ENCODE data around the gene GIGYF2. TPM values are rescaled to one million over a fixed set of nuclear protein-coding genes. Genes with fewer than 3 reads are reported as not detected.
A peak's percentile ranks its signal among the peaks of the same experiment; 100 is the strongest.

The GIGYF2 gene
- total and polyA plus RNA-seq, 2 of the 13 experiments (the other 11 are each of a cell fraction or from before 2014, with no cell fraction given), result 44.9 to 73.5 TPM

DNA sequence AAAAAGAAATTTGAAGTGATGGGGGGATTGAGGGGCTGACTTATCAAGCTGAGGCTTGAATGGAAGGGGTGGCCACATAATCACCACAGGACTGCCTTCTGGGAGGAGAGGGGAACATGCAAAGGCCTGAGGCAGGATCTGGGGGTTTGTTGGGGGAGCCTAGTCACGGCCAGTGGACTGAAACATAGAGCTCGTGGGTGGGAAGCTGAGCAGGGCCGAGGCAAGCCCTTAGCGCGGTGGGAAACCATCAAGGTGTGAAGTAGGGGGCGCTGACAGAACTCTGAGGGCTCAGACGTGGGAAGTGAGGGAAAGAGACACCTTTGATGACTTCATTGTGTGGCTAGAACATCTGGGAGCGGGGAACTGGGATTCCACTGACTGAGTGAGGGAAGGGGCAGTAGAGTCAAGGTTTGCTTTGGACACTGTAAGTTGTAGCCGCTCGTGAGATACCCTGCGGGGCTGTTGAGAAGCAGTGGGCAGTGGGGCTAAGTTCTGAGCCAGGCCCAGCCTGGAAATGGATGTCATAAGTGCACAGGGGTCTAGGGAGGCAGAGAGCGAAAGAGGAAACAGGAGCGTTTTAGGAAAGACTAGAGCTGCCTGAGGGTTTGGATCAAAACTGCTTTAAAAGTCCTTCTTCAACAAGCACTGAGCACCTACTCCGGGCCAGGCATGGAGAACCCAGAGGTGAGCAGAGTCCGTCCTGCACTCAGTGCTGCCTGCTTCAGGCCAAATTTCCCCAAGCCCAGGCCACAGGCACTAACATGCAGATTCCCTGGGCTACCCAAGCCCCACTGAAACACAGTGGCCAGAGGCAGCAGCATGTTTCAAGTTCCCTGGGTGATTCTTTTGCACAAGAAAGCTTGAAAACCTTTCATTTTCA lies 172.2 kb downstream of the GIGYF2 start (continued):
- TF ChIP-seq, protein P1, sequence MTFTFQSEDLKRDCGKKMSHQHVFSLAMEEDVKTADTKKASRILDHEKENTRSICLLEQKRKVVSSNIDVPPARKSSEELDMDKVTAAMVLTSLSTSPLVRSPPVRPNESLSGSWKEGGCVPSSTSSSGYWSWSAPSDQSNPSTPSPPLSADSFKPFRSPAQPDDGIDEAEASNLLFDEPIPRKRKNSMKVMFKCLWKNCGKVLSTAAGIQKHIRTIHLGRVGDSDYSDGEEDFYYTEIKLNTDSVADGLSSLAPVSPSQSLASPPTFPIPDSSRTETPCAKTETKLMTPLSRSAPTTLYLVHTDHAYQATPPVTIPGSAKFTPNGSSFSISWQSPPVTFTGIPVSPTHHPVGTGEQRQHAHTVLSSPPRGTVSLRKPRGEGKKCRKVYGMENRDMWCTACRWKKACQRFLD (CRISPR knock-in tag; IDR thresholded peaks at IDR 0.05; ENCODE audit: borderline replicate concordance), result no peak
- TF ChIP-seq JARID2 (CRISPR knock-in tag; IDR thresholded peaks at IDR 0.05; ENCODE audit: insufficient replicate concordance), result no peak
- 0 out of 2 replicates have a peak, but pooled peaks have one; percentile 28 for TF ChIP-seq ZNF124 (CRISPR knock-in tag; IDR thresholded peaks at IDR 0.05)
- no peak for TF ChIP-seq WIZ (CRISPR knock-in tag; IDR thresholded peaks at IDR 0.05)
- TF ChIP-seq, protein P2, sequence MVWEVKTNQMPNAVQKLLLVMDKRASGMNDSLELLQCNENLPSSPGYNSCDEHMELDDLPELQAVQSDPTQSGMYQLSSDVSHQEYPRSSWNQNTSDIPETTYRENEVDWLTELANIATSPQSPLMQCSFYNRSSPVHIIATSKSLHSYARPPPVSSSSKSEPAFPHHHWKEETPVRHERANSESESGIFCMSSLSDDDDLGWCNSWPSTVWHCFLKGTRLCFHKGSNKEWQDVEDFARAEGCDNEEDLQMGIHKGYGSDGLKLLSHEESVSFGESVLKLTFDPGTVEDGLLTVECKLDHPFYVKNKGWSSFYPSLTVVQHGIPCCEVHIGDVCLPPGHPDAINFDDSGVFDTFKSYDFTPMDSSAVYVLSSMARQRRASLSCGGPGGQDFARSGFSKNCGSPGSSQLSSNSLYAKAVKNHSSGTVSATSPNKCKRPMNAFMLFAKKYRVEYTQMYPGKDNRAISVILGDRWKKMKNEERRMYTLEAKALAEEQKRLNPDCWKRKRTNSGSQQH (CRISPR knock-in tag; IDR thresholded peaks at IDR 0.05; ENCODE audit: low read depth), result 0 out of 2 replicates have a peak, but pooled peaks have one; percentile 23
- TF ChIP-seq, protein P3, sequence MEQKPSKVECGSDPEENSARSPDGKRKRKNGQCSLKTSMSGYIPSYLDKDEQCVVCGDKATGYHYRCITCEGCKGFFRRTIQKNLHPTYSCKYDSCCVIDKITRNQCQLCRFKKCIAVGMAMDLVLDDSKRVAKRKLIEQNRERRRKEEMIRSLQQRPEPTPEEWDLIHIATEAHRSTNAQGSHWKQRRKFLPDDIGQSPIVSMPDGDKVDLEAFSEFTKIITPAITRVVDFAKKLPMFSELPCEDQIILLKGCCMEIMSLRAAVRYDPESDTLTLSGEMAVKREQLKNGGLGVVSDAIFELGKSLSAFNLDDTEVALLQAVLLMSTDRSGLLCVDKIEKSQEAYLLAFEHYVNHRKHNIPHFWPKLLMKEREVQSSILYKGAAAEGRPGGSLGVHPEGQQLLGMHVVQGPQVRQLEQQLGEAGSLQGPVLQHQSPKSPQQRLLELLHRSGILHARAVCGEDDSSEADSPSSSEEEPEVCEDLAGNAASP (CRISPR knock-in tag; IDR thresholded peaks at IDR 0.05; ENCODE audit: borderline replicate concordance), result peak; percentile 5; the same call in 1 of the 2 replicates
- no peak for TF ChIP-seq MEIS1 (CRISPR knock-in tag; IDR thresholded peaks at IDR 0.05; ENCODE audit: borderline replicate concordance)
- peak; percentile 46; the same call in 1 of the 2 replicates for TF ChIP-seq ETV6 (CRISPR knock-in tag; conservative IDR thresholded peaks at IDR 0.05)
- no peak for TF ChIP-seq HDAC6 (IDR thresholded peaks at IDR 0.05; ENCODE audit: low read depth, low read length)
- 0 out of 2 replicates have a peak, but pooled peaks have one; percentile 15 for TF ChIP-seq GATAD1 (CRISPR knock-in tag; IDR thresholded peaks at IDR 0.05)
- no peak for TF ChIP-seq GPN1 (CRISPR knock-in tag; IDR thresholded peaks at IDR 0.05; ENCODE audit: borderline replicate concordance)
- TF ChIP-seq ZNF292 (CRISPR knock-in tag; IDR thresholded peaks at IDR 0.05; ENCODE audit: borderline replicate concordance, low read depth), result peak; percentile 42; the same call in 1 of the 2 replicates
- no peak for TF ChIP-seq IKZF4 (CRISPR knock-in tag; IDR thresholded peaks at IDR 0.05; ENCODE audit: borderline replicate concordance, low read depth, not compliant biosample characterization)
- TF ChIP-seq, protein P4, sequence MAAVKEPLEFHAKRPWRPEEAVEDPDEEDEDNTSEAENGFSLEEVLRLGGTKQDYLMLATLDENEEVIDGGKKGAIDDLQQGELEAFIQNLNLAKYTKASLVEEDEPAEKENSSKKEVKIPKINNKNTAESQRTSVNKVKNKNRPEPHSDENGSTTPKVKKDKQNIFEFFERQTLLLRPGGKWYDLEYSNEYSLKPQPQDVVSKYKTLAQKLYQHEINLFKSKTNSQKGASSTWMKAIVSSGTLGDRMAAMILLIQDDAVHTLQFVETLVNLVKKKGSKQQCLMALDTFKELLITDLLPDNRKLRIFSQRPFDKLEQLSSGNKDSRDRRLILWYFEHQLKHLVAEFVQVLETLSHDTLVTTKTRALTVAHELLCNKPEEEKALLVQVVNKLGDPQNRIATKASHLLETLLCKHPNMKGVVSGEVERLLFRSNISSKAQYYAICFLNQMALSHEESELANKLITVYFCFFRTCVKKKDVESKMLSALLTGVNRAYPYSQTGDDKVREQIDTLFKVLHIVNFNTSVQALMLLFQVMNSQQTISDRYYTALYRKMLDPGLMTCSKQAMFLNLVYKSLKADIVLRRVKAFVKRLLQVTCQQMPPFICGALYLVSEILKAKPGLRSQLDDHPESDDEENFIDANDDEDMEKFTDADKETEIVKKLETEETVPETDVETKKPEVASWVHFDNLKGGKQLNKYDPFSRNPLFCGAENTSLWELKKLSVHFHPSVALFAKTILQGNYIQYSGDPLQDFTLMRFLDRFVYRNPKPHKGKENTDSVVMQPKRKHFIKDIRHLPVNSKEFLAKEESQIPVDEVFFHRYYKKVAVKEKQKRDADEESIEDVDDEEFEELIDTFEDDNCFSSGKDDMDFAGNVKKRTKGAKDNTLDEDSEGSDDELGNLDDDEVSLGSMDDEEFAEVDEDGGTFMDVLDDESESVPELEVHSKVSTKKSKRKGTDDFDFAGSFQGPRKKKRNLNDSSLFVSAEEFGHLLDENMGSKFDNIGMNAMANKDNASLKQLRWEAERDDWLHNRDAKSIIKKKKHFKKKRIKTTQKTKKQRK (IDR thresholded peaks at IDR 0.05; ENCODE audit: low read length), result no peak
- TF ChIP-seq SAP130 (CRISPR knock-in tag; IDR thresholded peaks at IDR 0.05; ENCODE audit: low read depth), result 0 out of 2 replicates have a peak, but pooled peaks have one; percentile 26
- 0 out of 2 replicates have a peak, but pooled peaks have one; percentile 32 for TF ChIP-seq TARDBP (CRISPR knock-in tag; IDR thresholded peaks at IDR 0.05)
- no peak for TF ChIP-seq ZNF20 (CRISPR knock-in tag; IDR thresholded peaks at IDR 0.05)
- TF ChIP-seq ERF (CRISPR knock-in tag; IDR thresholded peaks at IDR 0.05), result 0 out of 2 replicates have a peak, but pooled peaks have one; percentile 19
- TF ChIP-seq, protein P5, sequence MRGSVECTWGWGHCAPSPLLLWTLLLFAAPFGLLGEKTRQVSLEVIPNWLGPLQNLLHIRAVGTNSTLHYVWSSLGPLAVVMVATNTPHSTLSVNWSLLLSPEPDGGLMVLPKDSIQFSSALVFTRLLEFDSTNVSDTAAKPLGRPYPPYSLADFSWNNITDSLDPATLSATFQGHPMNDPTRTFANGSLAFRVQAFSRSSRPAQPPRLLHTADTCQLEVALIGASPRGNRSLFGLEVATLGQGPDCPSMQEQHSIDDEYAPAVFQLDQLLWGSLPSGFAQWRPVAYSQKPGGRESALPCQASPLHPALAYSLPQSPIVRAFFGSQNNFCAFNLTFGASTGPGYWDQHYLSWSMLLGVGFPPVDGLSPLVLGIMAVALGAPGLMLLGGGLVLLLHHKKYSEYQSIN (CRISPR knock-in tag; IDR thresholded peaks at IDR 0.05; ENCODE audit: borderline replicate concordance), result no peak
